Lung (tissue), 12 donors: ENCODE measurements around the gene FHL3. TPM values are rescaled to one million over a fixed set of nuclear protein-coding genes. Genes with fewer than 3 reads are reported as not detected.

Experiments used
- ATAC-seq: fragments of 200-7000 bp; cut with Tn5 transposase; one replicate; pipeline ENCODE4 v1.9.1; 2020; ENCODE audit warnings: moderate number of reproducible peaks; ENCODE audit not compliant: insufficient read depth, low FRiP score
- DNase-seq, 3 donors: peaks; one replicate each; pipeline ENCODE4 v3.0.0-alpha.2; 2013 to 2017
- H3K27ac ChIP-seq, 2 donors: one replicate each; pipeline ENCODE4 v1.5.1; 2013; ENCODE audit warnings: mild to moderate bottlenecking in 2 of 2, moderate library complexity in 2 of 2, control low read depth in 1 of 2, inconsistent platforms in 1 of 2, low read depth in 1 of 2, low read length in 1 of 2
- H3K27me3 ChIP-seq, 3 donors: one replicate each; pipeline ENCODE4 v1.5.1; 2013; ENCODE audit warnings: low read length in 2 of 3; ENCODE audit not compliant: control insufficient read depth in 3 of 3, insufficient read depth in 3 of 3
- H3K36me3 ChIP-seq, 4 donors: one replicate each; pipeline ENCODE4 v1.5.1; 2013; ENCODE audit warnings: low read length in 4 of 4, mild to moderate bottlenecking in 1 of 4, moderate library complexity in 1 of 4; ENCODE audit not compliant: control insufficient read depth in 4 of 4, insufficient read depth in 4 of 4
- H3K4me1 ChIP-seq, 5 donors: one replicate each; pipeline ENCODE4 v1.5.1; 2013; ENCODE audit warnings: low read length in 5 of 5, mild to moderate bottlenecking in 2 of 5, moderate library complexity in 1 of 5; ENCODE audit not compliant: control insufficient read depth in 5 of 5, insufficient read depth in 5 of 5
- H3K4me3 ChIP-seq: one replicate; pipeline ENCODE4 v1.5.1; 2013; ENCODE audit warnings: mild to moderate bottlenecking, control low read depth, moderate library complexity
- H3K9ac ChIP-seq, 2 donors: one replicate each; pipeline ENCODE4 v1.5.1; 2013; ENCODE audit warnings: low read length in 2 of 2, control low read depth in 1 of 2; ENCODE audit not compliant: insufficient read depth in 1 of 2
- H3K9me3 ChIP-seq, 4 donors: one replicate each; pipeline ENCODE4 v1.5.1; 2013; ENCODE audit warnings: low read length in 3 of 4, mild to moderate bottlenecking in 1 of 4, moderate library complexity in 1 of 4; ENCODE audit not compliant: control insufficient read depth in 4 of 4, insufficient read depth in 3 of 4
- CTCF ChIP-seq: IDR thresholded peaks from 2 replicates; pipeline ENCODE4 v1.5.1; 2012; ENCODE audit warnings: mild to moderate bottlenecking; ENCODE audit errors: control extremely low read depth, extremely low read depth
- WGBS, 2 donors: extraction: QIAGEN DNeasy Blood & Tissue Kit; methylation state at CpG; one replicate each; pipeline ENCODE4 v1.1.7; 2013; 5-methylcytosine and 5-hydroxymethylcytosine counted together
- polyA plus RNA-seq, 2 donors: library from polyadenylated mRNA; stranded (reverse); fragments of 200-250 nt; gene quantifications; one replicate each; pipeline ENCODE4 v1.2.1, GENCODE V29; 2013
- total RNA-seq, 2 donors: library from RNA; depleted of rRNA in 1 of 2; stranded (reverse); fragments of >200 nt in 1 of 2; gene quantifications; one replicate each; pipeline ENCODE4 v1.2.1, GENCODE V29; 2014 to 2021
- donor health status: control.
- donor health status: control.
- donor health status: Bipolar disorder and iron deficiency.
- donor health status: healthy.
- donor health status: DM: yes; HTN: yes; CAD: no.

Gene FHL3
- total and polyA plus RNA-seq, 4 donors, result 10.0 to 33.1 (median 23.9) TPM

- peak overlapping the region; percentile 80 to 96 for H3K27ac ChIP-seq
- H3K27me3 ChIP-seq, result no peaks in the 10 kb centered on the region
- peak overlapping the region; percentile 78 to 89 for H3K9ac ChIP-seq
- ATAC-seq (no peak), DNase-seq (no peak)
- no peak for TF ChIP-seq CTCF
- 8 to 15% methylated on average over 4 of the region's 4 CpGs for WGBS, 2 donors
- H3K9me3 ChIP-seq, result no peaks in the 10 kb centered on the region
- H3K36me3 ChIP-seq, result peaks cover 6 to 12% (median 8%) of the 10 kb centered on the region in 4 donors
- H3K4me3 ChIP-seq, result peak overlapping the region; percentile 80
- peaks cover 4 to 46% (median 22%) of the 10 kb centered on the region in 5 donors for H3K4me1 ChIP-seq
Measured at GRCh38 chr1:38013227-38013622, 7.9 kb upstream of the FHL3 start.

GRCh38 chr1:38012363-38013226 lies 7.3 kb upstream of the FHL3 start, which contains the start of gene UTP11:
TSS of gene UTP11 (plus strand) at chr1:38012734. CDS start at chr1:38012803, 69 bp downstream.
- no peaks in the 10 kb centered on the region for H3K9me3 ChIP-seq
- DNase-seq, result peak; percentile 97 to 99 (median 99)
- peak within 1 kb of the TSS; percentile 80 to 96 for H3K27ac ChIP-seq
- peak within 1 kb of the TSS; percentile 78 to 89 for H3K9ac ChIP-seq
- peak within 1 kb of the TSS; percentile 80 for H3K4me3 ChIP-seq
- no peaks in the 10 kb centered on the region for H3K27me3 ChIP-seq
- peaks cover 4 to 44% (median 22%) of the 10 kb centered on the region in 5 donors for H3K4me1 ChIP-seq
- peak; percentile 97 for ATAC-seq
- 1% methylated on average over 49 of the region's 49 CpGs for WGBS, 2 donors
- no peak for TF ChIP-seq CTCF
- peaks cover 1 to 6% (median 4%) of the 10 kb centered on the region in 4 donors for H3K36me3 ChIP-seq

DNA sequence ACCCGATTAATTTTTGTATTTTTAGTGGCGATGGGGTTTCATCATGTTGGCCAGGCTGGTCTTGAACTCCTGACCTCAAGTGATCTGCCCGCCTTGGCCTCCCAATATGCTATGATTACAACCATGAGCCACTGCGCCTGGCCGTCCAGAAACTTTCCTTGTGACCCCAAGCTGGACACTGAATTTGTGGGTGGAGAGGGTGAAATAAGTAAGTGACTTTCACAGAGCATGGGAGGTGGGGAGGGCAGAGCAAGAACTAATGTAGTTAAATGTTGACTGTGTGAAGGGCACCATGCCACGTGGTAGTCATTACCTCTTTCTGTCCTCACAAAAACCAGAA lies 4.5 kb upstream of the FHL3 start:
- no peak for TF ChIP-seq CTCF
- Histone ChIP-seq H3K27ac (no peak overlapping the region), H3K9ac (no peak overlapping the region), H3K27me3 (no peaks in the 10 kb centered on the region), H3K9me3 (no peaks in the 10 kb centered on the region), H3K4me1 (peaks cover 0 to 23% (median 11%) of the 10 kb centered on the region in 5 donors), H3K4me3 (no peak overlapping the region), H3K36me3 (peaks cover 0 to 2% (median 0%) of the 10 kb centered on the region in 4 donors)
- 78 to 90% methylated on average over 6 of the region's 6 CpGs for WGBS, 2 donors
- no peak for ATAC-seq
- DNase-seq, result no peak
